GM18867 (cell line): Measurements from ENCODE around the gene ZNF619.
A peak's percentile ranks its signal among the peaks of the same experiment; 100 is the strongest.

Experiments used
- ATAC-seq: cut with Tn5 transposase; IDR thresholded peaks from one replicate; pipeline ENCODE4 v1.9.1; 2021; ENCODE audit warnings: mild to moderate bottlenecking, moderate library complexity; ENCODE audit not compliant: unreplicated experiment

ZNF619 gene

GRCh38 chr3:40524568-40525285 is 47.8 kb downstream of the ZNF619 start, which contains the start of gene ZNF621:
TSS of gene ZNF621 (plus strand) at chr3:40524960. CDS start at chr3:40525841, 881 bp downstream.
- peak; percentile 99 for ATAC-seq

GRCh38 chr3:40528426-40528825 is 51.5 kb downstream of the ZNF619 start:
- ATAC-seq, result no peak

- no peak for ATAC-seq
Measured at GRCh38 chr3:40532252-40532651, 55.3 kb downstream of the ZNF619 start.

- no peak for ATAC-seq
Measured at GRCh38 chr3:40534283-40534682, 57.4 kb downstream of the ZNF619 start.
